ENCODE data around the gene CUL4A.

DNA sequence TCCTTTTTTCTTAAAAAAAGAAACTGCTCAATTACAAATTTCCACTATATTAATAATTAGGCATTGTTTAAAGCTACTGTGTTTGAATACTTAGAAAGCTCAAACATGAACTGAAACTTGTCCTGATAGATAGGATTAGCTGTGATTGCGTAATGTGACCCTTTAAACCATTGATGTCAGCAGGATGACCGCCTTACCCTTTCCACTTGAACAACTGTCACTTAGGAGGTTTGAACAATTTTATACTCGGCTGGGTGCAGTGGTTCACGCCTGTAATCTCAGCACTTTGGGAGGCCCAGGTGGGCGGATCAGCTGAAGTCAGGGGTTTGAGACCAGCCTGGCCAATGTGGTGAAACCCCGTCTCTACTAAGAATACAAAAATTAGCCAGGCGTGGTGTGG is 90.5 kb downstream of the CUL4A start:
- TF ChIP-seq, protein P1, sequence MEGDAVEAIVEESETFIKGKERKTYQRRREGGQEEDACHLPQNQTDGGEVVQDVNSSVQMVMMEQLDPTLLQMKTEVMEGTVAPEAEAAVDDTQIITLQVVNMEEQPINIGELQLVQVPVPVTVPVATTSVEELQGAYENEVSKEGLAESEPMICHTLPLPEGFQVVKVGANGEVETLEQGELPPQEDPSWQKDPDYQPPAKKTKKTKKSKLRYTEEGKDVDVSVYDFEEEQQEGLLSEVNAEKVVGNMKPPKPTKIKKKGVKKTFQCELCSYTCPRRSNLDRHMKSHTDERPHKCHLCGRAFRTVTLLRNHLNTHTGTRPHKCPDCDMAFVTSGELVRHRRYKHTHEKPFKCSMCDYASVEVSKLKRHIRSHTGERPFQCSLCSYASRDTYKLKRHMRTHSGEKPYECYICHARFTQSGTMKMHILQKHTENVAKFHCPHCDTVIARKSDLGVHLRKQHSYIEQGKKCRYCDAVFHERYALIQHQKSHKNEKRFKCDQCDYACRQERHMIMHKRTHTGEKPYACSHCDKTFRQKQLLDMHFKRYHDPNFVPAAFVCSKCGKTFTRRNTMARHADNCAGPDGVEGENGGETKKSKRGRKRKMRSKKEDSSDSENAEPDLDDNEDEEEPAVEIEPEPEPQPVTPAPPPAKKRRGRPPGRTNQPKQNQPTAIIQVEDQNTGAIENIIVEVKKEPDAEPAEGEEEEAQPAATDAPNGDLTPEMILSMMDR (conservative IDR thresholded peaks at IDR 0.05 in 1 of 2, IDR thresholded peaks at IDR 0.05 in 1 of 2; ENCODE audit: low read depth in 1 of 2, low read length in 2 of 2), result no peak
- no peak for TF ChIP-seq EZH2 (IDR thresholded peaks at IDR 0.05; ENCODE audit: low read length, missing control alignments)

All from fibroblast of lung (primary cell).